Karpas-422 (cell line): ENCODE data around the gene KCNN3. TPM values are rescaled to one million over a fixed set of nuclear protein-coding genes. Genes with fewer than 3 reads are reported as not detected.
A peak's percentile ranks its signal among the peaks of the same experiment; 100 is the strongest.

ENCODE experiments used
- DNase-seq: peaks from one replicate; pipeline ENCODE4 v3.0.0-alpha.2; 2015
- H2AFZ ChIP-seq: fragments of 200-600 bp; sonication (generic); 2 replicates; pipeline ENCODE4 v1.6.1; 2014; ENCODE audit warnings: antibody characterized with exemption, low read length, mixed read lengths
- H3K27ac ChIP-seq: fragments of 200-600 bp; sonication (generic); 2 replicates; pipeline ENCODE4 v1.5.1; 2014; ENCODE audit warnings: mild to moderate bottlenecking, low read length, moderate library complexity
- H3K27me3 ChIP-seq: fragments of 200-600 bp; sonication (generic); 2 replicates; pipeline ENCODE4 v1.6.1; 2014; ENCODE audit warnings: low read length, mixed read lengths
- H3K36me3 ChIP-seq: fragments of 200-600 bp; sonication (generic); 2 replicates; pipeline ENCODE4 v1.6.1; 2014; ENCODE audit warnings: low read length, mixed read lengths; ENCODE audit not compliant: insufficient read depth
- H3K4me1 ChIP-seq: fragments of 200-600 bp; sonication (generic); 2 replicates; pipeline ENCODE4 v1.6.1; 2014; ENCODE audit warnings: mild to moderate bottlenecking, low read length, mixed read lengths
- H3K4me2 ChIP-seq: fragments of 200-600 bp; sonication (generic); 2 replicates; pipeline ENCODE4 v1.6.1; 2014; ENCODE audit warnings: low read length, low read depth, mild to moderate bottlenecking; ENCODE audit not compliant: poor library complexity, severe bottlenecking
- H3K4me3 ChIP-seq: fragments of 200-600 bp; sonication (generic); 2 replicates; pipeline ENCODE4 v1.5.1; 2014; ENCODE audit warnings: mild to moderate bottlenecking, antibody characterized with exemption, low read length, mixed read lengths
- H3K79me2 ChIP-seq: fragments of 200-600 bp; sonication (generic); 2 replicates; pipeline ENCODE4 v1.6.1; 2014; ENCODE audit warnings: mild to moderate bottlenecking, low read length, mixed read lengths
- H3K9ac ChIP-seq: fragments of 200-600 bp; sonication (generic); 2 replicates; pipeline ENCODE4 v1.6.0; 2014; ENCODE audit warnings: low read length
- H3K9me2 ChIP-seq: fragments of 200-600 bp; sonication (generic), shearing (Covaris generic); replicated peaks from 2 replicates; pipeline ENCODE4 v1.6.0; 2014; ENCODE audit warnings: mild to moderate bottlenecking, low read length, moderate library complexity; ENCODE audit not compliant: insufficient read depth
- H3K9me3 ChIP-seq: fragments of 300-700, 200-600 bp; sonication (generic); 2 replicates; pipeline ENCODE4 v1.6.1; 2014; ENCODE audit warnings: low read length, mixed read lengths
- H4K20me1 ChIP-seq: fragments of 200-600 bp; sonication (generic); 2 replicates; pipeline ENCODE4 v1.6.1; 2014; ENCODE audit warnings: mild to moderate bottlenecking, antibody characterized with exemption, low read length, low read depth; ENCODE audit not compliant: insufficient read depth
- total RNA-seq: library from RNA; depleted of rRNA; stranded (reverse); fragments of >200 nt; shearing (Covaris generic); gene quantifications from 2 replicates; pipeline ENCODE4 v1.2.3, GENCODE V29; 2014; ENCODE audit warnings: low replicate concordance

The KCNN3 gene
- total RNA-seq, 1 experiment from 2014 or later = 68.2 TPM

GRCh38 chr1:154867064-154867825, 2.8 kb downstream of the KCNN3 start:
- Histone ChIP-seq H3K4me3 (peak overlapping the region; percentile 44), H3K9me2 (no peaks in the 10 kb centered on the region), H3K36me3 (no peaks in the 10 kb centered on the region), H3K9me3 (no peaks in the 10 kb centered on the region), H3K27me3 (no peaks in the 10 kb centered on the region), H3K9ac (peak overlapping the region; percentile 89), H3K4me2 (peak overlapping the region; percentile 70), H2AFZ (no peak overlapping the region), H3K4me1 (peaks cover 82% of the 10 kb centered on the region), H3K79me2 (no peaks in the 10 kb centered on the region), H3K27ac (no peak overlapping the region), H4K20me1 (no peaks in the 10 kb centered on the region)
- peak; percentile 51 for DNase-seq

- Histone ChIP-seq H3K9ac (peak overlapping the region; percentile 89), H3K4me2 (peak overlapping the region; percentile 70), H3K79me2 (no peaks in the 10 kb centered on the region), H3K4me1 (peaks cover 90% of the 10 kb centered on the region), H3K27me3 (no peaks in the 10 kb centered on the region), H2AFZ (no peak overlapping the region), H3K36me3 (no peaks in the 10 kb centered on the region), H3K9me3 (no peaks in the 10 kb centered on the region), H3K27ac (peak overlapping the region; percentile 97), H3K4me3 (peak overlapping the region; percentile 44), H3K9me2 (no peaks in the 10 kb centered on the region), H4K20me1 (no peaks in the 10 kb centered on the region)
- peak; percentile 64 for DNase-seq
These were observed 3.6 kb downstream of the KCNN3 start for GRCh38 chr1:154866257-154867063.

- H3K4me1 ChIP-seq = peaks cover 96% of the 10 kb centered on the region
- H3K9ac ChIP-seq = peak overlapping the region; percentile 89
- H3K27me3 ChIP-seq = no peaks in the 10 kb centered on the region
- DNase-seq = peak; percentile 90
- H2AFZ ChIP-seq = no peak overlapping the region; the same call in 1 of the 2 replicates
- no peaks in the 10 kb centered on the region for H3K79me2 ChIP-seq
- peak overlapping the region; percentile 97 for H3K27ac ChIP-seq
- no peaks in the 10 kb centered on the region for H4K20me1 ChIP-seq
- no peaks in the 10 kb centered on the region for H3K9me2 ChIP-seq
- H3K9me3 ChIP-seq = no peaks in the 10 kb centered on the region
- H3K4me3 ChIP-seq = peak overlapping the region; percentile 44
- peak overlapping the region; percentile 70 for H3K4me2 ChIP-seq
- no peaks in the 10 kb centered on the region for H3K36me3 ChIP-seq
These were observed 4.4 kb downstream of the KCNN3 start for GRCh38 chr1:154865442-154866256.

- 0 out of 2 replicates have a peak overlapping the region, but pooled peaks have one; percentile 39 for H2AFZ ChIP-seq
- peak overlapping the region; percentile 44 for H3K4me3 ChIP-seq
- peaks cover 98% of the 10 kb centered on the region for H3K4me1 ChIP-seq
- H3K36me3 ChIP-seq = no peaks in the 10 kb centered on the region
- H3K9me3 ChIP-seq = no peaks in the 10 kb centered on the region
- no peaks in the 10 kb centered on the region for H4K20me1 ChIP-seq
- peak overlapping the region; percentile 70 for H3K4me2 ChIP-seq
- H3K79me2 ChIP-seq = peaks cover 3% of the 10 kb centered on the region
- peak overlapping the region; percentile 97 for H3K27ac ChIP-seq
- no peaks in the 10 kb centered on the region for H3K9me2 ChIP-seq
- no peaks in the 10 kb centered on the region for H3K27me3 ChIP-seq
- peak overlapping the region; percentile 89 for H3K9ac ChIP-seq
- peak; percentile 83 for DNase-seq
These were observed 5.7 kb downstream of the KCNN3 start for GRCh38 chr1:154864189-154864975.

- H4K20me1 ChIP-seq = no peaks in the 10 kb centered on the region
These were observed 6.5 kb downstream of the KCNN3 start for GRCh38 chr1:154863315-154864174.

GRCh38 chr1:154862907-154863306, 7.2 kb downstream of the KCNN3 start:
- peaks cover 98% of the 10 kb centered on the region for H3K4me1 ChIP-seq
- no peaks in the 10 kb centered on the region for H4K20me1 ChIP-seq
- peak overlapping the region; percentile 89 for H3K9ac ChIP-seq
- no peaks in the 10 kb centered on the region for H3K27me3 ChIP-seq
- peaks cover 18% of the 10 kb centered on the region for H3K79me2 ChIP-seq
- H3K4me3 ChIP-seq = peak overlapping the region; percentile 35
- H3K9me2 ChIP-seq = no peaks in the 10 kb centered on the region
- DNase-seq = peak; percentile 79
- no peaks in the 10 kb centered on the region for H3K9me3 ChIP-seq
- H2AFZ ChIP-seq = peak overlapping the region; percentile 21; the same call in 1 of the 2 replicates
- peak overlapping the region; percentile 70 for H3K4me2 ChIP-seq
- H3K27ac ChIP-seq = peak overlapping the region; percentile 97
- no peaks in the 10 kb centered on the region for H3K36me3 ChIP-seq

More at GRCh38 chr1:154863315-154864174, 6.5 kb downstream of the KCNN3 start:
- Histone ChIP-seq H3K4me1 (peaks cover 98% of the 10 kb centered on the region), H3K79me2 (peaks cover 12% of the 10 kb centered on the region), H3K36me3 (no peaks in the 10 kb centered on the region), H2AFZ (peak overlapping the region; percentile 39; the same call in 1 of the 2 replicates), H3K27me3 (no peaks in the 10 kb centered on the region), H3K9me2 (no peaks in the 10 kb centered on the region), H3K27ac (peak overlapping the region; percentile 97), H3K4me2 (peak overlapping the region; percentile 70), H3K4me3 (peak overlapping the region; percentile 44), H3K9me3 (no peaks in the 10 kb centered on the region), H3K9ac (peak overlapping the region; percentile 89)
- DNase-seq = peak; percentile 95
